ENCODE results near the gene ZNF595.
"Not testable (repeated sequence)": the region's sequence is repeated elsewhere in the genome, so short reads cannot be mapped to it uniquely, and the experiment has no call there.

- TF ChIP-seq, protein P1, sequence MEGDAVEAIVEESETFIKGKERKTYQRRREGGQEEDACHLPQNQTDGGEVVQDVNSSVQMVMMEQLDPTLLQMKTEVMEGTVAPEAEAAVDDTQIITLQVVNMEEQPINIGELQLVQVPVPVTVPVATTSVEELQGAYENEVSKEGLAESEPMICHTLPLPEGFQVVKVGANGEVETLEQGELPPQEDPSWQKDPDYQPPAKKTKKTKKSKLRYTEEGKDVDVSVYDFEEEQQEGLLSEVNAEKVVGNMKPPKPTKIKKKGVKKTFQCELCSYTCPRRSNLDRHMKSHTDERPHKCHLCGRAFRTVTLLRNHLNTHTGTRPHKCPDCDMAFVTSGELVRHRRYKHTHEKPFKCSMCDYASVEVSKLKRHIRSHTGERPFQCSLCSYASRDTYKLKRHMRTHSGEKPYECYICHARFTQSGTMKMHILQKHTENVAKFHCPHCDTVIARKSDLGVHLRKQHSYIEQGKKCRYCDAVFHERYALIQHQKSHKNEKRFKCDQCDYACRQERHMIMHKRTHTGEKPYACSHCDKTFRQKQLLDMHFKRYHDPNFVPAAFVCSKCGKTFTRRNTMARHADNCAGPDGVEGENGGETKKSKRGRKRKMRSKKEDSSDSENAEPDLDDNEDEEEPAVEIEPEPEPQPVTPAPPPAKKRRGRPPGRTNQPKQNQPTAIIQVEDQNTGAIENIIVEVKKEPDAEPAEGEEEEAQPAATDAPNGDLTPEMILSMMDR (IDR thresholded peaks at IDR 0.05): not testable (repeated sequence)
- not testable (repeated sequence) for TF ChIP-seq EZH2 (IDR thresholded peaks at IDR 0.05; ENCODE audit: borderline replicate concordance, insufficient read depth, low read depth, low read length, poor library complexity, severe bottlenecking)
Observed at GRCh38 chr4:123922-124274, 70.8 kb downstream of the ZNF595 start.
